Measurements from ENCODE around the gene ICAM1.

DNA sequence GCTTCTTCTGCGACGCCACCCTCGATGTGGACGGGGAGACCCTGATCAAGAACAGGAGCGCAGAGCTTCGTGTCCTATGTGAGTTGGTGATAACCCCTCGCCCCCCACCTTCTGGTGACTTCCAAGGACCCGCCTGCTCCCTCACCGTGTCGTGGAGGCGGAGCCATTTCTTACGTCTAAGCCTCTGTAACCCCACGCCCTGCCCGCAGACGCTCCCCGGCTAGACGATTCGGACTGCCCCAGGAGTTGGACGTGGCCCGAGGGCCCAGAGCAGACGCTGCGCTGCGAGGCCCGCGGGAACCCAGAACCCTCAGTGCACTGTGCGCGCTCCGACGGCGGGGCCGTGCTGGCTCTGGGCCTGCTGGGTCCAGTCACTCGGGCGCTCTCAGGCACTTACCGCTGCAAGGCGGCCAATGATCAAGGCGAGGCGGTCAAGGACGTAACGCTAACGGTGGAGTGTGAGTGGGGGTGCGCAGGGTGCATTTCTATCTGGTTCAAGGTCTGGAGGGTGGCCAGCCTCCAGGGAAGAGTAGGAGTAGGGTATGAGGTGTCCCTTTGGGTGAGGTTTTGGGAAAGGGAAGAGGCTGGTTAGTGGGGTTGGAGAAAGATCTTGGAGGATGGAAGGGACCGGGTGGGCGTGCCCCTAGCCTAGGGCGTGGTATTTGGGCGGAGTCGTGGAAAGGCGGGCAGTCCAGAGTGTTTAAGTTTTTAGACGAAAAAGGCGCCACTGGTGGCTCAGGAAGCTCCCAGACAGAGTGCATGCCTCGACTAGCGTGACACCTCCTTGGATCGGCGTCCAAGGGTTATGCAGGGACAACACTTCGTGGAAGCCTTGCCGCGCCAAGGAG, 22.1 kb downstream of the ICAM1 start:
- TF ChIP-seq POLR2A (IDR thresholded peaks at IDR 0.05; ENCODE audit: low read depth, low read length): no peak
- TF ChIP-seq POLR2AphosphoS5 (IDR thresholded peaks at IDR 0.05; ENCODE audit: low read depth, low read length): no peak
- TF ChIP-seq TAF1 (IDR thresholded peaks at IDR 0.05; ENCODE audit: borderline replicate concordance, low read depth, low read length): no peak
